ENCODE data around the gene CEP112. TPM values are rescaled to one million over a fixed set of nuclear protein-coding genes. Genes with fewer than 3 reads are reported as not detected.

Gene CEP112
- total RNA-seq, 4 donors from 2014 or later, result 1.1 to 12.9 (median 9.1) TPM

DNA sequence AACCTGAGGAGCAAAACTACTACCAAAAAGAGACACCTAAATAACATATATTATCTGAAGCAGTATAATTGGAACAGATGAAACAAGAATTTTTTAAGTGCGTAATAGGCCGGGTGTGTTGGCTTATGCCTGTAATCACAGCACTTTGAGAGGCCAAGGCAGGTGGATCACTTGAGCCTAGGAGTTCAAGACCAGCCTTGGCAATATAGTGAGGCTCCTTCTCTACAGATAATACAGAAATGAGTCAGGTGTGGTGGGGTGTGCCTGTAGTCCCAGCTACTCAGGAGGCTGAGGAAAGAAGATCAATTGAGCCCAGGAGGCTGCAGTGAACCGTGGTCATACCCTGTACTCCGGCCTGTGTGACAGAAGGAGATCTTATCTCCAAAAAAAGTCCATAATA is 336.3 kb downstream of the CEP112 start:
- Histone ChIP-seq H3K9me3 (no peaks in the 10 kb centered on the region), H3K27ac (no peak overlapping the region), H3K4me3 (no peak overlapping the region), H3K36me3 (no peaks in the 10 kb centered on the region), H3K4me1 (no peaks in the 10 kb centered on the region), H3K27me3 (no peaks in the 10 kb centered on the region)
- TF ChIP-seq, protein P1, sequence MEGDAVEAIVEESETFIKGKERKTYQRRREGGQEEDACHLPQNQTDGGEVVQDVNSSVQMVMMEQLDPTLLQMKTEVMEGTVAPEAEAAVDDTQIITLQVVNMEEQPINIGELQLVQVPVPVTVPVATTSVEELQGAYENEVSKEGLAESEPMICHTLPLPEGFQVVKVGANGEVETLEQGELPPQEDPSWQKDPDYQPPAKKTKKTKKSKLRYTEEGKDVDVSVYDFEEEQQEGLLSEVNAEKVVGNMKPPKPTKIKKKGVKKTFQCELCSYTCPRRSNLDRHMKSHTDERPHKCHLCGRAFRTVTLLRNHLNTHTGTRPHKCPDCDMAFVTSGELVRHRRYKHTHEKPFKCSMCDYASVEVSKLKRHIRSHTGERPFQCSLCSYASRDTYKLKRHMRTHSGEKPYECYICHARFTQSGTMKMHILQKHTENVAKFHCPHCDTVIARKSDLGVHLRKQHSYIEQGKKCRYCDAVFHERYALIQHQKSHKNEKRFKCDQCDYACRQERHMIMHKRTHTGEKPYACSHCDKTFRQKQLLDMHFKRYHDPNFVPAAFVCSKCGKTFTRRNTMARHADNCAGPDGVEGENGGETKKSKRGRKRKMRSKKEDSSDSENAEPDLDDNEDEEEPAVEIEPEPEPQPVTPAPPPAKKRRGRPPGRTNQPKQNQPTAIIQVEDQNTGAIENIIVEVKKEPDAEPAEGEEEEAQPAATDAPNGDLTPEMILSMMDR (IDR thresholded peaks at IDR 0.05), result no peak
- TF ChIP-seq EP300 (IDR thresholded peaks at IDR 0.05; ENCODE audit: low read depth) (no peak), POLR2AphosphoS5 (IDR thresholded peaks at IDR 0.05) (no peak), POLR2A (IDR thresholded peaks at IDR 0.05) (no peak)
- WGBS, 2 donors (ENCODE audit: low coverage in 1 of 2), result 90 to 98% methylated on average over 3 to 4 of the region's 4 CpGs
- DNase-seq, result no peak
- intact Hi-C loops (cut with DNase I; ENCODE audit: low total_unique reads) (no loop called here), in situ Hi-C loops (cut with MboI; ENCODE audit: low pct_ligation_motif_present in 1 of 4, low pct_unique_long_range_greater_than_20kb in 1 of 4, low sequenced_read_pairs in 3 of 4) (no loop called here)

- no peak for TF ChIP-seq POLR2A (IDR thresholded peaks at IDR 0.05)
- TF ChIP-seq, protein P1 (IDR thresholded peaks at IDR 0.05), result no peak
- TF ChIP-seq EP300 (IDR thresholded peaks at IDR 0.05; ENCODE audit: low read depth), result no peak
- no peak for TF ChIP-seq POLR2AphosphoS5 (IDR thresholded peaks at IDR 0.05)
- in situ Hi-C loops (cut with MboI; ENCODE audit: low pct_ligation_motif_present in 1 of 4, low pct_unique_long_range_greater_than_20kb in 1 of 4, low sequenced_read_pairs in 3 of 4) (no loop called here), intact Hi-C loops (cut with DNase I; ENCODE audit: low total_unique reads) (no loop called here)
- Histone ChIP-seq H3K36me3 (no peaks in the 10 kb centered on the region), H3K9me3 (no peaks in the 10 kb centered on the region), H3K4me3 (no peak overlapping the region), H3K27ac (no peak overlapping the region), H3K27me3 (no peaks in the 10 kb centered on the region), H3K4me1 (no peaks in the 10 kb centered on the region)
- no peak for DNase-seq
- 67% methylated on average over 2 of the region's 2 CpGs; no CpG with 5 or more reads in 1 of the 2 donors for WGBS, 2 donors (ENCODE audit: low coverage in 1 of 2)
These were observed 336.7 kb downstream of the CEP112 start for GRCh38 chr17:65855245-65855644.

DNA sequence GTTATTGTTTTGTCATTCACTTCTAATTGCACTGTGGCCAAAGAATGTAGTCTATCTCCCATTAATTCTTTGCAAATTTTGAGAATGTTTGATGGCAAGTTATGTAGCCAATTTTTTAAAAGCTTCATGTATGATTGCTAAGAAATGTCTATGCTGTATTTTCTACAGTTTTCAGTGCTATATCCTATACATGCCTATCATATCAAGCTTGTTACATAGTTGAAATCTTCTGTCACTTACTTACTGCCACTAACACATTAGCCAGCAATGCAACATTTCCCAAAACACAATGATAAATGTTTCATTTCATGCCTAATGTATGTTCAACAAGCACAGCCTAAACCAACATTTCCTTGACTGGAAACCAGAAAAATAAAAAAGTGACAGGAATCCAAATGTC is 338.1 kb downstream of the CEP112 start:
- H3K4me3 ChIP-seq, result no peak overlapping the region
- DNase-seq, result no peak
- intact Hi-C loops (cut with DNase I; ENCODE audit: low total_unique reads) (no loop called here), in situ Hi-C loops (cut with MboI; ENCODE audit: low pct_ligation_motif_present in 1 of 4, low pct_unique_long_range_greater_than_20kb in 1 of 4, low sequenced_read_pairs in 3 of 4) (no loop called here)
- TF ChIP-seq EP300 (IDR thresholded peaks at IDR 0.05; ENCODE audit: low read depth), result no peak
- no peak for TF ChIP-seq POLR2AphosphoS5 (IDR thresholded peaks at IDR 0.05)
- TF ChIP-seq, protein P1 (IDR thresholded peaks at IDR 0.05), result no peak
- TF ChIP-seq POLR2A (IDR thresholded peaks at IDR 0.05), result no peak
- no peaks in the 10 kb centered on the region for H3K9me3 ChIP-seq
- H3K27ac ChIP-seq, result no peak overlapping the region
- H3K36me3 ChIP-seq, result no peaks in the 10 kb centered on the region
- H3K27me3 ChIP-seq, result no peaks in the 10 kb centered on the region
- no peaks in the 10 kb centered on the region for H3K4me1 ChIP-seq

DNA sequence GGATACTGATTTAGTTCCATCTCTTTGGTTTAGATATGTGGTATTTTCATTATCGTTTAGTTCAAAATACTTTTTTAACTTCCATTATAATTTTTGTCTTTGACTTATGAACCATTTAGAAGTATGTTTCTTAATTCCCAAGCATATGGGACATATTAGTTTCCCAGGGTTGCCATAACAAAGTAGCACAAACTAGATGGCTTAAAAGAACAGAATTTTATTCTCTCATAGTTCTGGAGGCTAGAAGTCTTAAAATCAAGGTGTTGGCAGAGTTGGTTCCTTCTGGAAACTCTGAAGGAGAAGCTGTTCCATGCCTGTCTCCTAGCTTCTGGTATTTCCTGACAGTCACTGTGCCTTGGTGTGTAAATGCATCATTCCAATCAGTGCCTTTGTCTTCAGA is 339.0 kb downstream of the CEP112 start:
- TF ChIP-seq POLR2AphosphoS5 (IDR thresholded peaks at IDR 0.05), result no peak
- TF ChIP-seq EP300 (IDR thresholded peaks at IDR 0.05; ENCODE audit: low read depth), result no peak
- no peak for TF ChIP-seq POLR2A (IDR thresholded peaks at IDR 0.05)
- TF ChIP-seq, protein P1 (IDR thresholded peaks at IDR 0.05), result no peak
- H3K4me3 ChIP-seq, result no peak overlapping the region
- no peaks in the 10 kb centered on the region for H3K27me3 ChIP-seq
- no peak for DNase-seq
- 85 to 95% methylated on average over 1 of the region's 1 CpG for WGBS, 2 donors (ENCODE audit: low coverage in 1 of 2)
- no peaks in the 10 kb centered on the region for H3K9me3 ChIP-seq
- no peaks in the 10 kb centered on the region for H3K36me3 ChIP-seq
- intact Hi-C loops (cut with DNase I; ENCODE audit: low total_unique reads) (no loop called here), in situ Hi-C loops (cut with MboI; ENCODE audit: low pct_ligation_motif_present in 1 of 4, low pct_unique_long_range_greater_than_20kb in 1 of 4, low sequenced_read_pairs in 3 of 4) (no loop called here)
- no peak overlapping the region for H3K27ac ChIP-seq
- no peaks in the 10 kb centered on the region for H3K4me1 ChIP-seq
